Fibroblast of lung (primary cell): Measurements from ENCODE around the gene RNF227. TPM values are rescaled to one million over a fixed set of nuclear protein-coding genes. Genes with fewer than 3 reads are reported as not detected.

Source experiments
- DNase-seq, 2 donors: peaks; one replicate each; pipeline versions ENCODE4 v3.0.0 to v3.0.0-alpha.2; 2010; ENCODE audit warnings: low read depth in 2 of 2
- H2AFZ ChIP-seq: 2 replicates; pipeline ENCODE4 v1.5.1; 2012; ENCODE audit warnings: low read length, control low read depth, inconsistent platforms
- H3K27ac ChIP-seq: 2 replicates; pipeline ENCODE4 v1.5.1; 2011; ENCODE audit warnings: low read length, control low read depth; ENCODE audit not compliant: insufficient read depth
- H3K27me3 ChIP-seq: 2 replicates; pipeline ENCODE4 v1.5.1; 2011; ENCODE audit warnings: mild to moderate bottlenecking, low read length; ENCODE audit not compliant: control insufficient read depth, insufficient read depth
- H3K36me3 ChIP-seq: 2 replicates; pipeline ENCODE4 v1.5.1; 2011; ENCODE audit warnings: low read length; ENCODE audit not compliant: control insufficient read depth, insufficient read depth
- H3K4me1 ChIP-seq: 2 replicates; pipeline ENCODE4 v1.5.1; 2011; ENCODE audit warnings: low read length; ENCODE audit not compliant: control insufficient read depth, insufficient read depth; ENCODE audit errors: extremely low read depth
- H3K4me2 ChIP-seq: 2 replicates; pipeline ENCODE4 v1.5.1; 2011; ENCODE audit warnings: low read length, control low read depth; ENCODE audit not compliant: insufficient read depth; ENCODE audit errors: extremely low read depth
- H3K4me3 ChIP-seq, 4 experiments: fragments of 200-600 bp in 1 of 4; sonication (generic) in 1 of 4; replicated peaks in 1 of 4; 2 replicates each; pipeline ENCODE4 v1.5.1; 2011 to 2016; ENCODE audit warnings: low read length in 4 of 4, low read depth in 3 of 4, mild to moderate bottlenecking in 3 of 4, control low read depth in 2 of 4, inconsistent platforms in 1 of 4, mixed read lengths in 1 of 4; ENCODE audit not compliant: insufficient read depth in 1 of 4; ENCODE audit errors: control extremely low read depth in 1 of 4
- H3K79me2 ChIP-seq: 2 replicates; pipeline ENCODE4 v1.5.1; 2012; ENCODE audit warnings: mild to moderate bottlenecking, low read length, inconsistent platforms; ENCODE audit not compliant: control insufficient read depth, insufficient read depth
- H3K9ac ChIP-seq: 2 replicates; pipeline ENCODE4 v1.5.1; 2011; ENCODE audit warnings: mild to moderate bottlenecking, low read length, control low read depth; ENCODE audit not compliant: insufficient read depth
- H3K9me3 ChIP-seq: 2 replicates; pipeline ENCODE4 v1.5.1; 2012; ENCODE audit warnings: low read depth, low read length; ENCODE audit not compliant: control insufficient read depth, insufficient read depth
- H4K20me1 ChIP-seq: 2 replicates; pipeline ENCODE4 v1.5.1; 2011; ENCODE audit warnings: low read length; ENCODE audit not compliant: control insufficient read depth, insufficient read depth; ENCODE audit errors: extremely low read depth
- CTCF ChIP-seq, 2 donors: IDR thresholded peaks in 1 of 2; conservative IDR thresholded peaks in 1 of 2; 1 replicate in 1 of 2; 2 replicates in 1 of 2; pipeline ENCODE4 v1.5.1; 2011 to 2012; ENCODE audit warnings: low read length in 2 of 2, control low read depth in 1 of 2, inconsistent platforms in 1 of 2, low read depth in 1 of 2, mild to moderate bottlenecking in 1 of 2
- EZH2 ChIP-seq: IDR thresholded peaks from 2 replicates; pipeline ENCODE4 v1.5.1; 2012; ENCODE audit warnings: low read length, control low read depth, mild to moderate bottlenecking; ENCODE audit errors: missing control alignments
- polyA plus RNA-seq, 2 donors: library from polyadenylated mRNA; depleted of rRNA in 1 of 2; stranded (reverse) in 1 of 2; unstranded in 1 of 2; fragments of >200 nt; gene quantifications; 2 replicates each; pipeline ENCODE4 v1.2.1, GENCODE V29; 2011 to 2012; ENCODE audit warnings: missing spikeins in 1 of 2
- total RNA-seq: library from RNA; depleted of rRNA; stranded (reverse); fragments of >200 nt; gene quantifications from 2 replicates; pipeline ENCODE4 v1.2.1, GENCODE V29; 2014

The RNF227 gene
- total and polyA plus RNA-seq, 2 donors (not counting 1 experiment from before 2014, with no cell fraction given) = 1.8 to 2.8 TPM

GRCh38 chr17:7910711-7911110 lies 5.4 kb downstream of the RNF227 start:
- H2AFZ ChIP-seq = no peak overlapping the region
- TF ChIP-seq CTCF (conservative IDR thresholded peaks at IDR 0.05 in 1 of 2, IDR thresholded peaks at IDR 0.05 in 1 of 2; ENCODE audit: low read depth in 1 of 2, low read length in 2 of 2) (no peak), EZH2 (no peak)
- H3K79me2 ChIP-seq = no peaks in the 10 kb centered on the region
- H4K20me1 ChIP-seq = no peaks in the 10 kb centered on the region
- peaks cover 28% of the 10 kb centered on the region for H3K36me3 ChIP-seq
- H3K9me3 ChIP-seq = no peaks in the 10 kb centered on the region
- peaks cover 5% of the 10 kb centered on the region for H3K4me1 ChIP-seq
- no peak overlapping the region for H3K4me3 ChIP-seq
- no peaks in the 10 kb centered on the region for H3K27me3 ChIP-seq
- H3K27ac ChIP-seq = no peak overlapping the region
- H3K4me2 ChIP-seq = no peak overlapping the region
- DNase-seq = no peak
- no peak overlapping the region for H3K9ac ChIP-seq

- Histone ChIP-seq H3K27me3 (no peaks in the 10 kb centered on the region), H3K4me1 (peaks cover 5% of the 10 kb centered on the region), H3K79me2 (no peaks in the 10 kb centered on the region), H3K4me3 (no peak overlapping the region), H3K9me3 (no peaks in the 10 kb centered on the region), H4K20me1 (no peaks in the 10 kb centered on the region), H3K4me2 (no peak overlapping the region), H3K27ac (no peak overlapping the region), H3K36me3 (peaks cover 32% of the 10 kb centered on the region), H3K9ac (no peak overlapping the region), H2AFZ (no peak overlapping the region)
- no peak for TF ChIP-seq CTCF (conservative IDR thresholded peaks at IDR 0.05 in 1 of 2, IDR thresholded peaks at IDR 0.05 in 1 of 2; ENCODE audit: low read depth in 1 of 2, low read length in 2 of 2)
- TF ChIP-seq EZH2 = no peak
- no peak for DNase-seq
These were observed 5.8 kb downstream of the RNF227 start for GRCh38 chr17:7910281-7910680.

DNA sequence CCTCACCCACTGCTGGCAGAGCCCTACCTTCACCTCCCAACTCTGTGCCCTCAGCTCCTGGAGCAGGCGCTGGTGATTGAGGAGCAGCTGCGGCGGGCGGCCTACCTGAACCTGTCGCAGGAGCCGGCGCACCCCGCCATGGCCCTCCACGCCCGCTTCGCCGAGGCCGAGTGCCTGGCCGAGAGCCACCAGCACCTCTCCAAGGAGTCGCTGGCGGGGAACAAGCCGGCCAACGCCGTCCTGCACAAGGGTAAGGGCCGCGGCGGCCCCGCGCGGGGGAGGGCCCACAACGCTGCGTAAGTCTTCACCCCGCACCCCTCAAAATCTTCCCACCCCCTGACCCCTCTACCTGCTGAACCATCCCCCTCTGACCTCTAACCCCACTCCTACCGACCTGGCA lies 7.0 kb downstream of the RNF227 start:
- no peak overlapping the region for H2AFZ ChIP-seq
- H3K4me1 ChIP-seq = no peaks in the 10 kb centered on the region
- no peak overlapping the region for H3K4me2 ChIP-seq
- TF ChIP-seq CTCF (conservative IDR thresholded peaks at IDR 0.05 in 1 of 2, IDR thresholded peaks at IDR 0.05 in 1 of 2; ENCODE audit: low read depth in 1 of 2, low read length in 2 of 2) = no peak
- DNase-seq = no peak
- no peak overlapping the region for H3K4me3 ChIP-seq
- peaks cover 38% of the 10 kb centered on the region for H3K36me3 ChIP-seq
- H3K27me3 ChIP-seq = no peaks in the 10 kb centered on the region
- H3K27ac ChIP-seq = no peak overlapping the region
- no peaks in the 10 kb centered on the region for H4K20me1 ChIP-seq
- no peaks in the 10 kb centered on the region for H3K9me3 ChIP-seq
- H3K79me2 ChIP-seq = no peaks in the 10 kb centered on the region
- H3K9ac ChIP-seq = no peak overlapping the region
